ENCODE results near the gene SMIM15. TPM values are rescaled to one million over a fixed set of nuclear protein-coding genes. Genes with fewer than 3 reads are reported as not detected.
A peak's percentile ranks its signal among the peaks of the same experiment; 100 is the strongest.

The SMIM15 gene
- total and polyA plus RNA-seq, 2 donors (not counting 3 experiments of a cell fraction or from before 2014, with no cell fraction given): 18.4 to 48.8 TPM

DNA sequence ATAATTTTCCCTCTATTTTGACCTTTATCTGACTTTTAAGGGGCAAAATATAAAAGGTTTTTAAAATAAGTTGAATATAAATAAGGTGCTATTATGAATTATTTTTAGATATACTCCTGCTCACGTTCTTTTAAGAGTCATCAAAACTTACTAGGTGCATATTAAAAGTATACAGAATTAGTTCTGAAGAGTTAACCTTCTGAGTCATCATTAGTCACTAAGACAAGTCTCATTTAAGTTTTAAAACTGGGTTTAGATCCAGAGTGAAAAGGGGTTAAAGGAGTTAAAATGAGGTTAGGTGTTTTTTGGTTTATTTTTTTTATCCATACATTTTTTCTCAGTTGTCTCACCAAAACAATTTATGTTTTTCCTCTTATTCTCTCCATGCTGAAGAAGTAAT is 41.7 kb downstream of the SMIM15 start:
- no peaks in the 10 kb centered on the region for H3K9me3 ChIP-seq (replicated peaks; ENCODE audit: control insufficient read depth, insufficient read depth, low read length)
- no TSS peak for BruUV-seq (replicated peaks)
- TF ChIP-seq, protein P1, sequence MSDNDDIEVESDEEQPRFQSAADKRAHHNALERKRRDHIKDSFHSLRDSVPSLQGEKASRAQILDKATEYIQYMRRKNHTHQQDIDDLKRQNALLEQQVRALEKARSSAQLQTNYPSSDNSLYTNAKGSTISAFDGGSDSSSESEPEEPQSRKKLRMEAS (IDR thresholded peaks at IDR 0.05; ENCODE audit: insufficient read depth, insufficient read length): no peak
- TF ChIP-seq FOS (IDR thresholded peaks at IDR 0.05; ENCODE audit: borderline replicate concordance, insufficient read depth, low read length): peak; percentile 7
- H3K79me2 ChIP-seq (ENCODE audit: control insufficient read depth, insufficient read depth, low read length): no peaks in the 10 kb centered on the region
- POLR2A ChIA-PET: no interaction called here
- H2AFZ ChIP-seq (ENCODE audit: low read depth, low read length): no peak overlapping the region
- H3K27ac ChIP-seq (ENCODE audit: insufficient read depth, low read depth, low read length): no peak overlapping the region
- H3K4me2 ChIP-seq (ENCODE audit: insufficient read depth, low read length): no peak overlapping the region
- intact Hi-C loops (cut with micrococcal nuclease) (no loop called here), dilution Hi-C loops (cut with MboI; ENCODE audit: extremely low pct_ligation_motif_present, low sequenced_read_pairs) (no loop called here)
- CTCF ChIA-PET: interaction anchor here (0.8 kb wide), 1 partner anchor 1023 kb away, joined by 3 read pairs; no protein-coding TSS in a partner anchor
- FAIRE-seq (no peak), DNase-seq (ENCODE audit: low read depth, low spot score) (no peak)
- H3K36me3 ChIP-seq (ENCODE audit: control insufficient read depth in 2 of 2, extremely low read depth in 1 of 2, insufficient read depth in 2 of 2, low read length in 2 of 2): no peaks in the 10 kb centered on the region
- H3K9me1 ChIP-seq (replicated peaks; ENCODE audit: control insufficient read depth, extremely low read depth, insufficient read depth, low read length): no peaks in the 10 kb centered on the region
- no peaks in the 10 kb centered on the region for H3K4me1 ChIP-seq (ENCODE audit: control insufficient read depth, extremely low read depth, insufficient read depth, low read length)
- H4K20me1 ChIP-seq (replicated peaks; ENCODE audit: control insufficient read depth, extremely low read depth, insufficient read depth, low read length): no peaks in the 10 kb centered on the region
- H3K4me3 ChIP-seq (replicated peaks in 1 of 3; ENCODE audit: insufficient read depth in 1 of 3, low read depth in 1 of 3, low read length in 3 of 3): no peak overlapping the region
- H3K27me3 ChIP-seq (ENCODE audit: control insufficient read depth in 2 of 2, insufficient read depth in 2 of 2, low read length in 2 of 2): no peaks in the 10 kb centered on the region
- no peak overlapping the region for H3K9ac ChIP-seq (replicated peaks; ENCODE audit: extremely low read depth, insufficient read depth, low read length)

DNA sequence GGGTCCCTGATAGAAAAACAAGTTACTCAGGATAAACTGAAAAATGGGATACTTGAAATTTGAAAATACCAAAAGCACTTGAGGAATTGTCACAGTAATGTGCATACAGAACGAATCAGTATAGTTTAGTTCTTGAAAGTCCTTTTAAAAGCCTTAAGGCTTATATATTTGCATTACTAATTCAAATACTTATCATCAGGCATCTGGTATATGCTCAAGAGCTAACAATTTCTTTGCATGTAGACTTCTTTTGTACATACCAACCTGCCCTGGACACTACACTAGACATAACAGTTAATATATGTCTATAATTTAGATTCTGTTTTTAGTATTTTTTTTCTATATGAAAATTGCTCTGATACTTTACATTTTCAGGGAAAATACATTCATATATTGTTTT is 43.2 kb downstream of the SMIM15 start:
- H3K4me2 ChIP-seq (ENCODE audit: insufficient read depth, low read length): no peak overlapping the region
- intact Hi-C loops (cut with micrococcal nuclease): no loop called here
- H3K4me1 ChIP-seq (ENCODE audit: control insufficient read depth, extremely low read depth, insufficient read depth, low read length): no peaks in the 10 kb centered on the region
- FAIRE-seq: no peak
- H3K36me3 ChIP-seq (ENCODE audit: control insufficient read depth in 2 of 2, extremely low read depth in 1 of 2, insufficient read depth in 2 of 2, low read length in 2 of 2): no peaks in the 10 kb centered on the region
- no peaks in the 10 kb centered on the region for H3K27me3 ChIP-seq (ENCODE audit: control insufficient read depth in 2 of 2, insufficient read depth in 2 of 2, low read length in 2 of 2)
- H3K9me1 ChIP-seq (replicated peaks; ENCODE audit: control insufficient read depth, extremely low read depth, insufficient read depth, low read length): no peaks in the 10 kb centered on the region
- no peaks in the 10 kb centered on the region for H3K9me3 ChIP-seq (replicated peaks; ENCODE audit: control insufficient read depth, insufficient read depth, low read length)
- BruUV-seq (replicated peaks): no TSS peak
- no peak overlapping the region for H3K9ac ChIP-seq (replicated peaks; ENCODE audit: extremely low read depth, insufficient read depth, low read length)
- dilution Hi-C loops (cut with MboI; ENCODE audit: extremely low pct_ligation_motif_present, low sequenced_read_pairs): no loop called here
- no peak overlapping the region for H3K4me3 ChIP-seq (replicated peaks in 1 of 3; ENCODE audit: insufficient read depth in 1 of 3, low read depth in 1 of 3, low read length in 3 of 3)
- no peak for TF ChIP-seq POLR2A (IDR thresholded peaks at IDR 0.05; ENCODE audit: low read depth, low read length)
- no peak for TF ChIP-seq FOS (IDR thresholded peaks at IDR 0.05; ENCODE audit: borderline replicate concordance, insufficient read depth, low read length)
- TF ChIP-seq POLR2AphosphoS5 (IDR thresholded peaks at IDR 0.05; ENCODE audit: insufficient read depth, low read depth, low read length): no peak
- TF ChIP-seq, protein P2, sequence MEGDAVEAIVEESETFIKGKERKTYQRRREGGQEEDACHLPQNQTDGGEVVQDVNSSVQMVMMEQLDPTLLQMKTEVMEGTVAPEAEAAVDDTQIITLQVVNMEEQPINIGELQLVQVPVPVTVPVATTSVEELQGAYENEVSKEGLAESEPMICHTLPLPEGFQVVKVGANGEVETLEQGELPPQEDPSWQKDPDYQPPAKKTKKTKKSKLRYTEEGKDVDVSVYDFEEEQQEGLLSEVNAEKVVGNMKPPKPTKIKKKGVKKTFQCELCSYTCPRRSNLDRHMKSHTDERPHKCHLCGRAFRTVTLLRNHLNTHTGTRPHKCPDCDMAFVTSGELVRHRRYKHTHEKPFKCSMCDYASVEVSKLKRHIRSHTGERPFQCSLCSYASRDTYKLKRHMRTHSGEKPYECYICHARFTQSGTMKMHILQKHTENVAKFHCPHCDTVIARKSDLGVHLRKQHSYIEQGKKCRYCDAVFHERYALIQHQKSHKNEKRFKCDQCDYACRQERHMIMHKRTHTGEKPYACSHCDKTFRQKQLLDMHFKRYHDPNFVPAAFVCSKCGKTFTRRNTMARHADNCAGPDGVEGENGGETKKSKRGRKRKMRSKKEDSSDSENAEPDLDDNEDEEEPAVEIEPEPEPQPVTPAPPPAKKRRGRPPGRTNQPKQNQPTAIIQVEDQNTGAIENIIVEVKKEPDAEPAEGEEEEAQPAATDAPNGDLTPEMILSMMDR (IDR thresholded peaks at IDR 0.05; ENCODE audit: extremely low read depth in 1 of 2, insufficient read depth in 1 of 2, low read depth in 1 of 2, low read length in 2 of 2): no peak
- TF ChIP-seq EZH2 (IDR thresholded peaks at IDR 0.05; ENCODE audit: borderline replicate concordance, low read depth, low read length, severe bottlenecking): no peak
- TF ChIP-seq, protein P1 (IDR thresholded peaks at IDR 0.05; ENCODE audit: insufficient read depth, insufficient read length): no peak
- TF ChIP-seq MYC (IDR thresholded peaks at IDR 0.05; ENCODE audit: low read depth, low read length): no peak
- TF ChIP-seq GATA2 (IDR thresholded peaks at IDR 0.05; ENCODE audit: insufficient read depth, insufficient read length, low read depth, low read length): no peak
- no peak for TF ChIP-seq JUN (IDR thresholded peaks at IDR 0.05; ENCODE audit: borderline replicate concordance, insufficient read depth, insufficient read length, low read depth)
- DNase-seq (ENCODE audit: low read depth, low spot score): no peak
- ChIA-PET CTCF (no interaction called here), POLR2A (no interaction called here)
- no peaks in the 10 kb centered on the region for H4K20me1 ChIP-seq (replicated peaks; ENCODE audit: control insufficient read depth, extremely low read depth, insufficient read depth, low read length)
- no peak overlapping the region for H2AFZ ChIP-seq (ENCODE audit: low read depth, low read length)
- no peak overlapping the region for H3K27ac ChIP-seq (ENCODE audit: insufficient read depth, low read depth, low read length)
- no peaks in the 10 kb centered on the region for H3K79me2 ChIP-seq (ENCODE audit: control insufficient read depth, insufficient read depth, low read length)
